ENCODE results near the gene LRRC4C. TPM values are rescaled to one million over a fixed set of nuclear protein-coding genes. Genes with fewer than 3 reads are reported as not detected.

The LRRC4C gene
- total RNA-seq, 1 experiment from 2014 or later = 0.15 TPM

DNA sequence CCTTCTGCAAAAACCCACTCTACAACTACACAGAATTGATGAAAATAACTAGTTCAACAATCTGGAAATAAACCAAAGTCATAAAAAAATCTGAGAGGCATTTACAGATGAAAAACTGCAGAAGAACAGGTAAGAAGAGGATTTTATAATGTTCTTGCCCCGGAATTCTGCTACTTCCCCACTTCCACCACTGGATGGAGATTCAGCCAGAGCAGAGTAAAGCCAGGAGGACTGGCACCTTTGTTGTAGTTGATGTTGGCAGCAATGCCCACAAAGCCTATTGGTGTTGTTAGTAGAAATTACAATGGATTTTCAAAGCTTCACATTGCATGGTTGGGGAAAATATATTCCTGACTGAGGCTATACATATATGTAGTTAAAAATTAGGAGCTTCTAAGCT, 640.2 kb downstream of the LRRC4C start:
- intact Hi-C loops (cut with micrococcal nuclease; ENCODE audit: unreplicated experiment) = no loop called here
- BruUV-seq (replicated peaks) = no TSS peak
- CTCF ChIA-PET = no interaction called here
- ATAC-seq (no peak), DNase-seq (ENCODE audit: low read depth, low spot score) (no peak)
- H3K4me1 ChIP-seq (ENCODE audit: control insufficient read depth, insufficient read depth, low read length) = no peaks in the 10 kb centered on the region
- H3K36me3 ChIP-seq (ENCODE audit: control insufficient read depth, insufficient read depth, low read length) = no peaks in the 10 kb centered on the region
- H3K4me3 ChIP-seq (ENCODE audit: low read depth in 2 of 2, low read length in 2 of 2) = no peak overlapping the region
- no peaks in the 10 kb centered on the region for H3K27me3 ChIP-seq (ENCODE audit: control insufficient read depth, insufficient read depth, low read length)
- TF ChIP-seq TCF7L2 (IDR thresholded peaks at IDR 0.05; ENCODE audit: low read depth, low read length) = no peak
- 0 out of 2 replicates have a peak, but pooled peaks have one; percentile 3 for TF ChIP-seq CTCF (IDR thresholded peaks at IDR 0.05)
- H3K27ac ChIP-seq (ENCODE audit: low read length) = no peak overlapping the region
- POLR2A ChIA-PET = no interaction called here
- H3K9me3 ChIP-seq (ENCODE audit: control insufficient read depth, insufficient read depth, low read depth, low read length) = no peaks in the 10 kb centered on the region
- in situ Hi-C loops (cut with HindIII; ENCODE audit: low pct_unique_long_range_greater_than_20kb, low sequenced_read_pairs) = no loop called here

DNA sequence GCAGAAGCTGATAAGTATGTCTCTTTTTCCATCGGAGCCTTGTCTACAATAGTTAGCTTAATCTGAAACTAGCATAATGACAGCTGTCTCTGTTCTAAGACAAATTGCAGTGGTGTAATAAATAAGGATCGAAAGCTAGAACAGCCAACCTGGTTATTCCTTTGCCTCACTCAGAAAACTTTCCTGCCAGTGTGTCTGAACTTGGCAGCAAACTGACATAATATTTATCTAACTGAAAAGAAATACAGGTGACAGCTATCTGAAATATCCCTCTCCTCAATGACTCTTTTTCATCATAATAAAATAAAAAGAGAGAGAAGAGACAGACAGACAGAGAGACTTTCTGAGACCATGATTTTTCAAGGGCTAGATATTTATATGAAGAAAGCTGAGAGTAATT, 642.5 kb downstream of the LRRC4C start:
- CTCF ChIA-PET = interaction anchor here (0.5 kb wide), 1 partner anchor 509 kb away, joined by 10 read pairs; no protein-coding TSS in a partner anchor
- POLR2A ChIA-PET = no interaction called here

More for the DNA sequence above, 642.5 kb downstream of the LRRC4C start:
- Histone ChIP-seq H3K36me3 (ENCODE audit: control insufficient read depth, insufficient read depth, low read length) (no peaks in the 10 kb centered on the region), H3K4me1 (ENCODE audit: control insufficient read depth, insufficient read depth, low read length) (no peaks in the 10 kb centered on the region), H3K27ac (ENCODE audit: low read length) (no peak overlapping the region), H3K27me3 (ENCODE audit: control insufficient read depth, insufficient read depth, low read length) (no peaks in the 10 kb centered on the region), H3K9me3 (ENCODE audit: control insufficient read depth, insufficient read depth, low read depth, low read length) (no peaks in the 10 kb centered on the region), H3K4me3 (ENCODE audit: low read depth in 2 of 2, low read length in 2 of 2) (no peak overlapping the region)
- intact Hi-C loops (cut with micrococcal nuclease; ENCODE audit: unreplicated experiment) = no loop called here
- BruUV-seq (replicated peaks) = no TSS peak
- ATAC-seq (no peak), DNase-seq (ENCODE audit: low read depth, low spot score) (no peak)
- no peak for TF ChIP-seq SIN3A (IDR thresholded peaks at IDR 0.05; ENCODE audit: borderline replicate concordance, insufficient read depth, low read depth, low read length)
- TF ChIP-seq, protein P1, sequence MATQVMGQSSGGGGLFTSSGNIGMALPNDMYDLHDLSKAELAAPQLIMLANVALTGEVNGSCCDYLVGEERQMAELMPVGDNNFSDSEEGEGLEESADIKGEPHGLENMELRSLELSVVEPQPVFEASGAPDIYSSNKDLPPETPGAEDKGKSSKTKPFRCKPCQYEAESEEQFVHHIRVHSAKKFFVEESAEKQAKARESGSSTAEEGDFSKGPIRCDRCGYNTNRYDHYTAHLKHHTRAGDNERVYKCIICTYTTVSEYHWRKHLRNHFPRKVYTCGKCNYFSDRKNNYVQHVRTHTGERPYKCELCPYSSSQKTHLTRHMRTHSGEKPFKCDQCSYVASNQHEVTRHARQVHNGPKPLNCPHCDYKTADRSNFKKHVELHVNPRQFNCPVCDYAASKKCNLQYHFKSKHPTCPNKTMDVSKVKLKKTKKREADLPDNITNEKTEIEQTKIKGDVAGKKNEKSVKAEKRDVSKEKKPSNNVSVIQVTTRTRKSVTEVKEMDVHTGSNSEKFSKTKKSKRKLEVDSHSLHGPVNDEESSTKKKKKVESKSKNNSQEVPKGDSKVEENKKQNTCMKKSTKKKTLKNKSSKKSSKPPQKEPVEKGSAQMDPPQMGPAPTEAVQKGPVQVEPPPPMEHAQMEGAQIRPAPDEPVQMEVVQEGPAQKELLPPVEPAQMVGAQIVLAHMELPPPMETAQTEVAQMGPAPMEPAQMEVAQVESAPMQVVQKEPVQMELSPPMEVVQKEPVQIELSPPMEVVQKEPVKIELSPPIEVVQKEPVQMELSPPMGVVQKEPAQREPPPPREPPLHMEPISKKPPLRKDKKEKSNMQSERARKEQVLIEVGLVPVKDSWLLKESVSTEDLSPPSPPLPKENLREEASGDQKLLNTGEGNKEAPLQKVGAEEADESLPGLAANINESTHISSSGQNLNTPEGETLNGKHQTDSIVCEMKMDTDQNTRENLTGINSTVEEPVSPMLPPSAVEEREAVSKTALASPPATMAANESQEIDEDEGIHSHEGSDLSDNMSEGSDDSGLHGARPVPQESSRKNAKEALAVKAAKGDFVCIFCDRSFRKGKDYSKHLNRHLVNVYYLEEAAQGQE (IDR thresholded peaks at IDR 0.05; ENCODE audit: insufficient read depth in 1 of 2, low read depth in 2 of 2, low read length in 1 of 2) = no peak
- no peak for TF ChIP-seq TCF7L2 (IDR thresholded peaks at IDR 0.05; ENCODE audit: low read depth, low read length)
- no peak for TF ChIP-seq CTCF (IDR thresholded peaks at IDR 0.05)
- TF ChIP-seq POLR2AphosphoS5 (IDR thresholded peaks at IDR 0.05; ENCODE audit: low read depth, low read length) = no peak
- in situ Hi-C loops (cut with HindIII; ENCODE audit: low pct_unique_long_range_greater_than_20kb, low sequenced_read_pairs) = no loop called here

Measured in Panc1 (cell line).